Naive thymus-derived CD8-positive, alpha-beta T cell (primary cell): ENCODE data around the gene ABCD2. TPM values are rescaled to one million over a fixed set of nuclear protein-coding genes. Genes with fewer than 3 reads are reported as not detected.
"Not testable (repeated sequence)": the region's sequence is repeated elsewhere in the genome, so short reads cannot be mapped to it uniquely, and the experiment has no call there.

Experiments used
- ATAC-seq, 2 donors: fragments of 150-1000 bp; cut with Tn5 transposase in 1 of 2; sonication (Bioruptor Pico), chemical (Tn5 transposase) in 1 of 2; 1 replicate in 1 of 2; 2 replicates in 1 of 2; pipeline ENCODE4 v1.10.0; 2021; ENCODE audit warnings: mild to moderate bottlenecking in 2 of 2, moderate library complexity in 2 of 2
- POLR2A ChIA-PET: fragments of 350-600 bp; sonication (Branson Sonifier 250); formaldehyde crosslinking; loops from one replicate; lab custom pipeline; 2021; ENCODE audit warnings: antibody characterized with exemption; lab: Charles Lee
- DNase-seq, 10 donors: peaks; one replicate each; pipeline versions ENCODE4 v3.0.0 to v3.0.0-alpha.2; 2020 to 2022
- H3K27ac Mint-ChIP-seq, 10 donors: one replicate each; pipeline ENCODE4 v1.8.0; 2020 to 2022; ENCODE audit warnings: mild to moderate bottlenecking in 10 of 10, mixed read lengths in 10 of 10, moderate library complexity in 4 of 10, inconsistent platforms in 1 of 10
- H3K27me3 Mint-ChIP-seq, 5 donors: one replicate each; pipeline ENCODE4 v1.8.0; 2021 to 2022; ENCODE audit warnings: mixed read lengths in 5 of 5
- H3K36me3 Mint-ChIP-seq, 3 donors: one replicate each; pipeline ENCODE4 v1.8.0; 2020 to 2022; ENCODE audit warnings: mixed read lengths in 3 of 3, mild to moderate bottlenecking in 2 of 3, inconsistent platforms in 1 of 3
- H3K4me1 Mint-ChIP-seq, 4 donors: one replicate each; pipeline ENCODE4 v1.8.0; 2021 to 2022; ENCODE audit warnings: mixed read lengths in 4 of 4
- H3K4me3 Mint-ChIP-seq, 10 donors: one replicate each; pipeline ENCODE4 v1.8.0; 2020 to 2022; ENCODE audit warnings: mild to moderate bottlenecking in 10 of 10, mixed read lengths in 10 of 10, moderate library complexity in 6 of 10, inconsistent platforms in 1 of 10
- H3K9me3 Mint-ChIP-seq, 9 donors: one replicate each; pipeline ENCODE4 v1.8.0; 2020 to 2022; ENCODE audit warnings: mixed read lengths in 9 of 9, mild to moderate bottlenecking in 3 of 9, inconsistent platforms in 1 of 9, moderate library complexity in 1 of 9
- polyA plus RNA-seq, 3 donors: library from polyadenylated mRNA; unstranded; fragments of 300-500 nt; fragmentation: Illumina TruSeq; gene quantifications; one replicate each; pipeline ENCODE4 v1.2.3, GENCODE V29; 2021
- total RNA-seq, 8 experiments: library from RNA in 2 of 8; stranded (reverse) in 2 of 8; gene quantifications; one replicate each; pipeline ENCODE4 v1.2.3 and lab custom pipeline; 2021 to 2026

The ABCD2 gene
- total and polyA plus RNA-seq, 5 experiments from 2014 or later: 12.1 to 23.3 (median 14.0) TPM

DNA sequence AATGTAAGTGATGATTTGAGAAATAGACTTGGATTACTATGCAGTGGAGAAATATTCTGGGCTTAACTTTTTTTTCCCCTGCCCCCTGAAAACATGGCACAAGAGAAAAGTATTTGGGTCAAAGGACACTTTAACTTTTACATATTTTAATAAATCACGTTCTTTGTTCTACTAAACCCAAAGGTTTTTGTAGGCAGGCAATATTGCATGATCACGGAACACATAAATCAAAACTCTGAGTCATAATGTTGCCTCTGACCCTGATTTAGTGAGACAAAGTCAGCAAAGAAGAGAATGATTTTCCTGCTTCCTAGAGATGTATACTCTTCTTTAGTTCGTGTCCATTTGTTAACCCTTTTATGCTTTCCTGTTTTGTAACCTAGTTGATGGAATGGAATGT, 38.0 kb downstream of the ABCD2 start:
- Mint-ChIP-seq H3K36me3 (peaks cover 6 to 80% (median 45%) of the 10 kb centered on the region in 3 donors), H3K27me3 (no peaks in the 10 kb centered on the region), H3K9me3 (no peaks in the 10 kb centered on the region), H3K4me3 (no peak overlapping the region), H3K4me1 (peaks cover 0 to 11% (median 7%) of the 10 kb centered on the region in 4 donors), H3K27ac (no peak overlapping the region)
- ATAC-seq (no peak), DNase-seq (no peak)
- POLR2A ChIA-PET: no interaction called here

DNA sequence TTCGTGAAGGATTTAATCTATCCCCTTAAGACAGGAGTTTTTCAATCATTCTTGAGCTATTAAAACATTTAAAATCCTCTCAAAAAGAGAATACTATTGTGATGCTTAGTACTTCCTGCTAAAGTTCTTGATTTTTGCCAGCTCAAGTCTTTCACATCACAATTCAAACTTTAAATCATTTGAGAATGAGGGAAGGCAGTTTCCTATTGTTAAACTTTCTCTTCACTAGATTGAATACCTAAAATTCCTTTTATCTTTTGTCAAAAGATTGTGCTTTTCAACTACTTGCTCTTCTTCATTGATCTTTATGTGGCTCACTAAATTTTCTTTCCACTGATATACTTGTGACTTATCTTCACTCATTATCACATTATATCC, 44.1 kb downstream of the ABCD2 start:
- POLR2A ChIA-PET: interaction anchor here (0.6 kb wide), 1 partner anchor 14 kb away, joined by 3 read pairs; no protein-coding TSS in a partner anchor
- ATAC-seq: no peak
- Mint-ChIP-seq H3K36me3 (peaks cover 32 to 88% (median 68%) of the 10 kb centered on the region in 3 donors), H3K9me3 (peaks cover 0 to 9% (median 5%) of the 10 kb centered on the region in 9 donors), H3K27ac (peak overlapping the region in 5 of 10 donors; percentile 2 to 56 (median 36)), H3K27me3 (no peaks in the 10 kb centered on the region), H3K4me1 (peaks cover 0 to 23% (median 2%) of the 10 kb centered on the region in 4 donors), H3K4me3 (no peak overlapping the region)
- DNase-seq: no peak

DNA sequence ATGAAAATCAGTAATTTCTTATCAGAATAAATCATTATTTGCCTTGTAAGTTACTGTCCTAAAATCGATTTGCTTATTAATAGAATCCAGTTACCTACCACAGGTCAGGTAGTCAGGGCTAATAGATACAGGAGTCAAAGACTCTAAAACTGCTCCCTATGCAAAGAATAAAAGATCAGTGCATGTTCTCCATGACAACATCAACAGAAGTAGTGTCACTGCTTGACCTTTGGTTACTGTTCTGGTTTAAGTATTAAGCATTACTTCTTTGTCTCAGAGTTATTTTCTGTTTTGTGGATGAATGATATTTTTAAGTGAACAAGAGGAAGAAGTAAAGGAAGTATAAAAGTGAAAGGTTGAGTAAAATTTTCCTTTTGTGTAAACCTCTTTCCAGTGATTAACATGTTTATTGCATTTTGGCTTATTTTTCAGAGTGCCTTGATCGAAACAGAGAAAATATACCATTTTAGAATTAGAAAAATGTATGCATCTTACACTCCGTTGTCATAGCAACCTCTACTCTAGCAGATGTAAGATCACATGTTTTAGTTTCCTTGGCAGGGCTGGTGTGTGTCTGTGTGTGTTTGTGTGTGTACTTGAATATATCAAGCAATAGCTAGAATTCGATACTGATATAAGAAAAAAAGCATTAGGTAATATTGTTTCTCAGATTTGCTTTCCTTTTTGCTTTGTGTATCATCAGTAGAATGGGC, 44.7 kb downstream of the ABCD2 start:
- POLR2A ChIA-PET: interaction anchor here (0.6 kb wide), 1 partner anchor 14 kb away, joined by 3 read pairs; no protein-coding TSS in a partner anchor
- Mint-ChIP-seq H3K4me1 (peaks cover 0 to 23% (median 2%) of the 10 kb centered on the region in 4 donors), H3K27me3 (no peaks in the 10 kb centered on the region), H3K27ac (peak overlapping the region in 6 of 10 donors; percentile 31 to 56 (median 44)), H3K4me3 (no peak overlapping the region), H3K36me3 (peaks cover 34 to 90% (median 74%) of the 10 kb centered on the region in 3 donors), H3K9me3 (peaks cover 0 to 12% (median 8%) of the 10 kb centered on the region in 9 donors)
- ATAC-seq: no peak
- DNase-seq: no peak

DNA sequence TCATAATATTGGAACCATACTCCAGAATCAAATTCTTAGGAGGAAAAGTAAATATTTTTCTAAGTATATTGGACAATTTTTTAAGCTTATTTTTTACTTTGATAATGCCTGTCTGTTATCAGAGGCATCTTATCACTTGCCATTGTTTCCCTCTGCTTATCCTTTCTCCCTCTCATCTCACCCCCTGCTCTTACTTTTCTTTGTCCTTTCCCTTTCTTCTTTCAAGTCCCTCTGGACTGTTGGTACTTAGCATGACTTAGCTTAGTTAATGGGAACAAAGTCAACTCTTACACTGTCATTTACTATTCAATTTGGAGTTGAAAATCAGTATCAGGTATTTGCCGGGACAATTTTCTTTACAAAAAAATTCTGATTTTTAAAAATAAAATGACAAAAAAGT, 45.2 kb downstream of the ABCD2 start:
- no peak for ATAC-seq
- H3K27me3 Mint-ChIP-seq: no peaks in the 10 kb centered on the region
- H3K4me1 Mint-ChIP-seq: peaks cover 0 to 23% (median 2%) of the 10 kb centered on the region in 4 donors
- H3K4me3 Mint-ChIP-seq: no peak overlapping the region
- POLR2A ChIA-PET: no interaction called here
- H3K27ac Mint-ChIP-seq: peak overlapping the region in 4 of 10 donors; percentile 51 to 78 (median 64)
- peaks cover 39 to 91% (median 79%) of the 10 kb centered on the region in 3 donors for H3K36me3 Mint-ChIP-seq
- no peak for DNase-seq
- peaks cover 0 to 18% (median 13%) of the 10 kb centered on the region in 9 donors for H3K9me3 Mint-ChIP-seq

DNA sequence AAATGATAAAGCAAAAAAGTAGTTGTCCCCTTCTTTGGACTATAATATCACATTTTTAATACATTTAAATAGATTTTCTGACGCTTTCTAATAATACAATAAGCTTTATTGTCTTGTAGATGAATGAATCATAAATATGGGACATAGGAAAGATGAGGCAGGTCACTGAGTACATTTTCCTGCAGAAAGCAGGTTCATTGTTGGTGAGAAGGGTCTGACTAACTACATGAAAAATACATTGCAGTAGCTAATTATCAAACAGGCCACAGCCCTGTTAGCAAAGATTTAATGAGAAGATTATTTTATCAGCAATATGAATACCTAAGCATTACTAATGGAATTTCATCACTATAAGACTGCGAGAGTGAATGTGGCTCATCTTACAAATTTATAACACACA, 45.6 kb downstream of the ABCD2 start:
- H3K4me3 Mint-ChIP-seq: no peak overlapping the region
- ATAC-seq: no peak
- H3K4me1 Mint-ChIP-seq: peaks cover 0 to 23% (median 2%) of the 10 kb centered on the region in 4 donors
- peak overlapping the region in 1 of 10 donors; percentile 33 for H3K27ac Mint-ChIP-seq
- H3K27me3 Mint-ChIP-seq: no peaks in the 10 kb centered on the region
- H3K9me3 Mint-ChIP-seq: peaks cover 0 to 18% (median 13%) of the 10 kb centered on the region in 9 donors
- no peak for DNase-seq
- H3K36me3 Mint-ChIP-seq: peaks cover 39 to 90% (median 80%) of the 10 kb centered on the region in 3 donors
- POLR2A ChIA-PET: no interaction called here

DNA sequence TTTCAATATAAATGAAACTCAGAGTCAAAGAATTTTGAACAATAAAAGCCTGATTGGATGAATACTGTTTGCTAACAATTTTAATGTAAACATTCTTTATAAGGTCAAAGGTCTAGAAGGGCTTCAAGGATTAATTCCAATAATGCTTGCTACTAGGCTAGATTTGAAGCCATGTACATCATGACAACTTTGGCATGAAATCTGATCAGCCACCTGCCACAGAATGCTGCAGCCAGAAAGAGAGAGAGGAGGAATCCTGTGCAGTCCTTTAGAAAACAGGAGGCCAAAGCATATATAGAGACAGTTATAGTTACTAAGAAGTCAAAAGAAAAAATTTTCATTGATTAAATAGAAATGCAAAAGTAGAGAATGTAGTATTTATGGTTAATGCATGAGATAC, 47.1 kb downstream of the ABCD2 start:
- Mint-ChIP-seq H3K9me3 (peaks cover 0 to 23% (median 13%) of the 10 kb centered on the region in 9 donors), H3K4me1 (peaks cover 0 to 23% (median 2%) of the 10 kb centered on the region in 4 donors), H3K27me3 (no peaks in the 10 kb centered on the region), H3K27ac (peak overlapping the region in 4 of 10 donors; percentile 15 to 68 (median 56)), H3K36me3 (peaks cover 39 to 82% (median 81%) of the 10 kb centered on the region in 3 donors), H3K4me3 (no peak overlapping the region)
- POLR2A ChIA-PET: no interaction called here
- ATAC-seq (no peak), DNase-seq (no peak)

DNA sequence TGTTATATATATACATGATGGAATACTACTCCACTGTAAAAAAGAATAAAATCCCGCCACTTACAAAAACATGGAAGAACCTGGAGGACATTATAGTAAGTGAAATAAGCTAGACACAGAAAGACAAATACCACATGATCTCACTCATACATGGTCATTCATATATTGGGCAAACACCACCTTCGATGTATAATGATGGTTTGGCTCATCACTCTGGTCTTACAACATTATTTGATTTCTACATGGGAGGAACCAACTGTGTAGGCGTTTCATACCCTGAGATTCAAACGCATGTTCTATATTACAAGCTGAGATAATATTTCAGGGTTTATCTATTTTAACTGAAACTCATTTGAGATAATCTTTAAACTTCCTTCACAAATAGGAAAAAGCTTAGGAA, 48.3 kb downstream of the ABCD2 start:
- ATAC-seq (no peak), DNase-seq (no peak)
- H3K4me1 Mint-ChIP-seq: peaks cover 0 to 23% (median 3%) of the 10 kb centered on the region in 4 donors
- POLR2A ChIA-PET: no interaction called here
- peak overlapping the region in 1 of 10 donors; percentile 6 for H3K27ac Mint-ChIP-seq
- H3K9me3 Mint-ChIP-seq: peaks cover 0 to 35% (median 17%) of the 10 kb centered on the region in 9 donors
- no peak overlapping the region for H3K4me3 Mint-ChIP-seq
- no peaks in the 10 kb centered on the region for H3K27me3 Mint-ChIP-seq
- peaks cover 43 to 86% (median 80%) of the 10 kb centered on the region in 3 donors for H3K36me3 Mint-ChIP-seq

DNA sequence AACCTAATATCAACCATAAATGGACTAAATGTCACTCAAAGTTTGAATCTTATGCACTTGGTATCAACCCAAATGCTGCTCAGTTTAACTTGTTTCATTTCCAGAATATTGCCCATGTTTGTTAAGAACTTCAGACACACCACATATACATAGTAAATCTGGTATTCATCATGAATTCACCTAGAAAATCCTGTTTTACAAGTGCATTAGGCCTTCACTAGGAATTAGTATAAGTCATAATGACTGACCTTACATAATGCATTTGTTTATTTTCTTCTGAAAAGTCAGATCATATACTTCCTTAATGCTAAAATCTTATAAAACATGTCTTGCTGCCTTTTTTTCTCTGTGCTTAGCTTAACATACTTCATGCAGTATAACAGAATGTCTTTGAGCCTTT, 66.1 kb downstream of the ABCD2 start:
- peaks cover 1 to 13% (median 4%) of the 10 kb centered on the region in 9 donors for H3K9me3 Mint-ChIP-seq
- ATAC-seq: no peak
- H3K4me1 Mint-ChIP-seq: peaks cover 0 to 6% (median 2%) of the 10 kb centered on the region in 4 donors
- H3K27ac Mint-ChIP-seq: peak overlapping the region in 1 of 10 donors; percentile 37
- H3K27me3 Mint-ChIP-seq: no peaks in the 10 kb centered on the region
- H3K4me3 Mint-ChIP-seq: no peak overlapping the region
- DNase-seq: no peak
- POLR2A ChIA-PET: no interaction called here
- peaks cover 21 to 62% (median 45%) of the 10 kb centered on the region in 3 donors for H3K36me3 Mint-ChIP-seq

DNA sequence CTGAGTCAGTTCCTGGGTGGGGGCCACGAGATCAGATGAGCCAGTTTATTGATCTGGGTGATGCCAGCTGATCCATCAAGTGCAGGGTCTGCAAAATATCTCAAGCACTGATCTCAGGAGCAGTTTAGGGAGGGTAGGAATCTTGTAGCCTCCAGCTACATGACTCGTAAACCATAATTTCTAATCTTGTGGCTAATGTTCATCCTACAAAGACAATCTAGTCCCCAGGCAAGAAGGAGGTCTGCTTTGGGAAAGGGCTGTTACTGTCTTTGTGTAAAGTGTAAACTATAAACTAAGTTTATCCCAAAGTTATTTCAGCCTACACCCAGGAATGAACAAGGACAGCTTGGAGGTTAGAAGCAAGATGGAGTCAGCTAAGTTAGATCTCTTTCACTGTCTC, 75.4 kb downstream of the ABCD2 start:
- ATAC-seq, POLR2A ChIA-PET, H3K27me3 Mint-ChIP-seq, H3K36me3 Mint-ChIP-seq, H3K4me1 Mint-ChIP-seq, H3K27ac Mint-ChIP-seq, DNase-seq, H3K4me3 Mint-ChIP-seq, H3K9me3 Mint-ChIP-seq: not testable (repeated sequence)

DNA sequence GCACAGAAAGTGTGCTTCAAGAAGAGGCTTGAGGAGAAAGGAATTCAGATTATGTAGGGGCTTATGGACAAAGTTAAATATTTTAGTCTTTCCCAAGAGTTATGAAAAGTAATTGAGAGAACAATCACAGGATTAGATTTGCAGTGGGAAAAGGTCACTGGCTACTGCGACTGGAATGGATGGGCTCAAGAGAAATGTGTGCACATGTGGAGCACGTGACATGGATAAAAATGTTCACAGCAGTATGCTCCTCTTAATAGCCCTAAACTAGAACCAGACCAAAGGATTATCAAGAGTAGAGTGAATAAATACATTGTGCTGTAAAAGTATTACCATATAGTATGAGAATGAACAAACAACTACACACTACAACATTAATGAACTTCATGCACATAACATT, 78.1 kb downstream of the ABCD2 start:
- ATAC-seq (no peak), DNase-seq (no peak)
- H3K27ac Mint-ChIP-seq: no peak overlapping the region
- POLR2A ChIA-PET: no interaction called here
- no peaks in the 10 kb centered on the region for H3K4me1 Mint-ChIP-seq
- peaks cover 0 to 10% (median 7%) of the 10 kb centered on the region in 3 donors for H3K36me3 Mint-ChIP-seq
- no peaks in the 10 kb centered on the region for H3K9me3 Mint-ChIP-seq
- H3K27me3 Mint-ChIP-seq: no peaks in the 10 kb centered on the region
- H3K4me3 Mint-ChIP-seq: no peak overlapping the region

DNA sequence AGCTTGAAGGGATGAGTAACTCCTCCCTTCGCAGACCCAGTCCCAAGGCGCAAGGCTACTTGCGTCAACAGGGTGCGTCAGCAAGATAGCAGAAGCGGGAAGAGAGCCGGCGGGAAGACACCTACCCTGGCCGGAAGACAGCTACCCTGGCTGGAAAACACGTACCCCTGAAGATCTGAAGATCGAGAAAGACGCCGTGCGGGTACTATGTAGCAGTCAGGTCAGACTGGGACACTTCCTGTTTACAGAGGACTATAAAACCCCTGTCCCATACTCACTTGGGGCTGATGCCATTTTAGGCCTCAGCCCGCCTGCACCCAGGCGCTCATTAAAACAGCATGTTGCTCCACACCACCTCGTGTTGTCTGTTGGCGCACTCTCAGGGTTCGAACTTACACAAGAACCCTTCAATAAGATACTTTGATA, 80.9 kb downstream of the ABCD2 start:
- DNase-seq (no peak), ATAC-seq (no peak)
- Mint-ChIP-seq H3K27ac (peak overlapping the region in 1 of 10 donors; percentile 8), H3K9me3 (no peaks in the 10 kb centered on the region), H3K36me3 (peaks cover 0 to 8% (median 4%) of the 10 kb centered on the region in 3 donors), H3K27me3 (no peaks in the 10 kb centered on the region), H3K4me1 (peaks cover 0 to 2% (median 0%) of the 10 kb centered on the region in 4 donors), H3K4me3 (no peak overlapping the region)
- POLR2A ChIA-PET: no interaction called here

DNA sequence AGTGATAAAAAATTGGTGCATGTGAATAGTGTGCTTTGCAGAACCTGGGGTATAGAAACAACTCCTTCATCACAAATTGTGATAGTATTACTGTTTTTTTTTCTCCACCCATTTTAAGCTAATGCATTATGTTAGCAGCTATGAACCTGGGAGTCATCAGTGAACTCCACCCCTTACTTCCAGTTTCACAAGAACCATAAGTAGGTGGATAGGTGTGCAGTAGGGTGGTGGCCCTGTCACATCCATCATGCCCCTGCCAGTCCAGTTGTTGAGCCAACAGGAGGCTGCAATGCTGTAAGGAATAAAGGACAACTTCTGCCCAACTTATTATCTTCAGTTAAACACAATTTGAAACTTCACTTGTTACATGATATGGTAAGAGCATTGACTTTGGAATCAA, 85.7 kb downstream of the ABCD2 start:
- no peak overlapping the region for H3K4me3 Mint-ChIP-seq
- peaks cover 0 to 2% (median 0%) of the 10 kb centered on the region in 4 donors for H3K4me1 Mint-ChIP-seq
- peaks cover 5 to 23% (median 20%) of the 10 kb centered on the region in 3 donors for H3K36me3 Mint-ChIP-seq
- POLR2A ChIA-PET: no interaction called here
- DNase-seq (no peak), ATAC-seq (no peak)
- H3K27me3 Mint-ChIP-seq: no peaks in the 10 kb centered on the region
- peak overlapping the region in 1 of 10 donors; percentile 34 for H3K27ac Mint-ChIP-seq
- no peaks in the 10 kb centered on the region for H3K9me3 Mint-ChIP-seq

DNA sequence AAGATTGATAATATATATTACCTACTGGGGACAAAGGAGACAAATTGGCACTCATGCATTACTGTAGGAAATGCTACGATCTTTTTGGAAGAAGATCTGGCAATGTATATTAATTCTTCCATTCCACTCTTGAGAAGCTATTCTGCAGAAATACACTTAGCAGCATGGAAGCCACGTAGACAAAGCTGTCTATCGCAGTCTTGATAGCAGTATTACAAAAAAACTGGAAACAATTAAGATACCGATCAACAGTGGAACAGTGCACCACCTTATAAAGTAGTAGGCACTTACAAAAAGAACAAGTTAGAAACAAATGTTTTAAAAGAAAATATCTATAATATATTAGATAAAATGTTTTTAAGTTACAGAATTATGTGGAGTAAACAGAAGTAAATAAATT, 87.2 kb downstream of the ABCD2 start:
- Mint-ChIP-seq H3K27me3 (no peaks in the 10 kb centered on the region), H3K4me3 (no peak overlapping the region), H3K36me3 (peaks cover 11 to 27% (median 23%) of the 10 kb centered on the region in 3 donors), H3K4me1 (peaks cover 0 to 2% (median 0%) of the 10 kb centered on the region in 4 donors), H3K27ac (no peak overlapping the region), H3K9me3 (peaks cover 1 to 6% (median 4%) of the 10 kb centered on the region in 9 donors)
- POLR2A ChIA-PET: no interaction called here
- DNase-seq (no peak), ATAC-seq (no peak)
